Pancreas (tissue), 10 donors: ENCODE measurements around the gene UGT1A9. TPM values are rescaled to one million over a fixed set of nuclear protein-coding genes. Genes with fewer than 3 reads are reported as not detected.
"Not testable (repeated sequence)": the region's sequence is repeated elsewhere in the genome, so short reads cannot be mapped to it uniquely, and the experiment has no call there.

ENCODE experiments used
- ATAC-seq, 4 donors: fragments of 200-7000 bp; cut with Tn5 transposase; one replicate each; pipeline versions ENCODE4 v1.8.0 to v1.9.1; 2020; ENCODE audit warnings: mild to moderate bottlenecking in 4 of 4, moderate library complexity in 4 of 4
- DNase-seq, 6 donors: peaks; one replicate each; pipeline ENCODE4 v3.0.0-alpha.2; 2020
- FAIRE-seq: peaks from 2 replicates; lab custom pipeline; 2012; peaks lifted over from hg19 to GRCh38; lab: Jason Lieb, UNC
- H3K27ac ChIP-seq, 4 donors: fragments of 200-600 bp; sonication (generic); 1 replicate in 3 of 4; 2 replicates in 1 of 4; pipeline versions ENCODE4 v1.5.0 to v1.8.0; 2020
- H3K27me3 ChIP-seq, 4 donors: fragments of 200-600 bp; one replicate each; pipeline ENCODE4 v1.8.0; 2021
- H3K36me3 ChIP-seq, 3 donors: fragments of 200-600 bp; sonication (generic) in 1 of 3; one replicate each; pipeline versions ENCODE4 v1.5.0 to v1.8.0; 2020 to 2021
- H3K4me1 ChIP-seq, 3 donors: fragments of 200-600 bp; one replicate each; pipeline ENCODE4 v1.8.0; 2021
- H3K4me3 ChIP-seq, 4 donors: fragments of 200-600 bp; sonication (generic) in 2 of 4; one replicate each; pipeline versions ENCODE4 v1.5.0 to v1.8.0; 2020 to 2021
- H3K9me3 ChIP-seq, 4 donors: fragments of 200-600 bp; one replicate each; pipeline ENCODE4 v1.8.0; 2021
- WGBS, 2 donors: extraction: QIAGEN DNeasy Blood & Tissue Kit; methylation state at CpG; one replicate each; pipeline ENCODE4 v1.1.7; 2013; 5-methylcytosine and 5-hydroxymethylcytosine counted together
- intact Hi-C, 3 donors: fragments of 100-400 bp; cut with DNase I; formaldehyde crosslinking; loops; one replicate each; pipeline versions ENCODE4 v1.11.1 to v1.14.2; 2022
- polyA plus RNA-seq, 2 donors: library from polyadenylated mRNA; stranded (reverse); fragments of 200-250 nt; gene quantifications; one replicate each; pipeline ENCODE4 v1.2.3, GENCODE V29; 2013
- total RNA-seq, 6 donors: library from RNA; stranded (reverse); fragmentation: NEBNext Ultra II Directional in 4 of 6; extraction: Animal tissue kit (Norgen Biotek cat#: 25700) in 4 of 6; gene quantifications; one replicate each; pipeline versions ENCODE4 v1.2.1 to v1.2.4, GENCODE V29; 2021 to 2023
- TF ChIP-seq, protein P1 (sequence below), 4 donors: fragments of 200-600 bp; sonication (generic) in 3 of 4; IDR thresholded peaks; one replicate each; pipeline versions ENCODE4 v1.5.0 to v1.8.0; 2021; ENCODE audit warnings: antibody characterized with exemption in 4 of 4
- donor health status: healthy with polysubstance abuse.
- donor health status: DM: no; HTN: no; CAD: no; lungs with moderate emphysema.
- donor health status: DM: no; HTN: no; CAD: no.
- donor health status: control.
- donor health status: control.
- donor health status: Bipolar disorder and iron deficiency.
- donor health status: DM: yes; HTN: yes; CAD: no.
- donor health status: DM: no; HTN: no; CAD: no.
- donor health status: DM: no; HTN: no; CAD: no.
- donor health status: DM: yes; HTN: yes; CAD: no.

UGT1A9 gene
- total and polyA plus RNA-seq, 8 donors: 0.09 TPM; not detected in 7

DNA sequence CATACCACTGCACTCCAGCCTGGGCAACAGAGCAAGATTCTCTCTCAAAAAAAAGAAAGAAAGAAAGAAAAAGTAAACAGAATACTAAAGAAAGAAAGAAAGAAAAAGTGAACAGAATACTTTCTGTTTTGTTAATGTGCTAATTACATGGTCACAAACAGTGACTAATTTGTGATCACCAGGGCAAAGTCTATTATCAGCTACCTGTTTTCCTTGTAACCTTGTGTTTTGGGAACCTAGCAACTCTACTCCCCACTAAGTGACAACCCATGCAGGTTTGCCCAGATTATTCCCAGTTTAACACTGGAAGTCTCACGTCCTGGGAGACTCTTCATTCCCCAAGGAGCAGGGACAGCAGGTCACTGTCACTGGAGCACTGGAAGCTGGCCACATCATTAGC, 16.7 kb upstream of the UGT1A9 start:
- TF ChIP-seq, protein P1, sequence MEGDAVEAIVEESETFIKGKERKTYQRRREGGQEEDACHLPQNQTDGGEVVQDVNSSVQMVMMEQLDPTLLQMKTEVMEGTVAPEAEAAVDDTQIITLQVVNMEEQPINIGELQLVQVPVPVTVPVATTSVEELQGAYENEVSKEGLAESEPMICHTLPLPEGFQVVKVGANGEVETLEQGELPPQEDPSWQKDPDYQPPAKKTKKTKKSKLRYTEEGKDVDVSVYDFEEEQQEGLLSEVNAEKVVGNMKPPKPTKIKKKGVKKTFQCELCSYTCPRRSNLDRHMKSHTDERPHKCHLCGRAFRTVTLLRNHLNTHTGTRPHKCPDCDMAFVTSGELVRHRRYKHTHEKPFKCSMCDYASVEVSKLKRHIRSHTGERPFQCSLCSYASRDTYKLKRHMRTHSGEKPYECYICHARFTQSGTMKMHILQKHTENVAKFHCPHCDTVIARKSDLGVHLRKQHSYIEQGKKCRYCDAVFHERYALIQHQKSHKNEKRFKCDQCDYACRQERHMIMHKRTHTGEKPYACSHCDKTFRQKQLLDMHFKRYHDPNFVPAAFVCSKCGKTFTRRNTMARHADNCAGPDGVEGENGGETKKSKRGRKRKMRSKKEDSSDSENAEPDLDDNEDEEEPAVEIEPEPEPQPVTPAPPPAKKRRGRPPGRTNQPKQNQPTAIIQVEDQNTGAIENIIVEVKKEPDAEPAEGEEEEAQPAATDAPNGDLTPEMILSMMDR (IDR thresholded peaks at IDR 0.05): no peak

DNA sequence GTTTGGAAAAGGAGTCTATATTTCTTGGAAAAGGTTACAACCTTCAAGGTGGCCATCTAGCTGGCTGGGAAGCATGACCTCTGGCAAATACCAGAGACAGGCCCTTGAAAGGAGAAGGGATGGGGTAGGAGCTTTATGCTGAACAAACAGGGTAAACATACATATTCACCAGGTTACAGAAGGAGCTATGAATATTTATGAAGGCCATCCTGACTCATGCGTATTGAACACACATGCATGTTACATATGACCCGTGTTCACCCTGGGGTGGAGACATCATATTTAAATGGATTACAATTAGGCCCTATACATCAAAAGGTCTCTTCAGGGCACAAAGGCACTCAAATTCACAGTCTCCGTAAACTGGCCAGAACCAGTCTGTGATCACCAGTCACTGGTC, 15.8 kb upstream of the UGT1A9 start:
- H3K27ac ChIP-seq, ATAC-seq, H3K27me3 ChIP-seq, H3K4me1 ChIP-seq, intact Hi-C loops, FAIRE-seq, DNase-seq, H3K9me3 ChIP-seq, H3K4me3 ChIP-seq, H3K36me3 ChIP-seq: not testable (repeated sequence)
- 91 to 93% methylated on average over 3 of the region's 3 CpGs for WGBS, 2 donors

More for the DNA sequence above, 16.7 kb upstream of the UGT1A9 start:
- no peak overlapping the region for H3K27ac ChIP-seq
- H3K27me3 ChIP-seq: no peaks in the 10 kb centered on the region
- H3K4me1 ChIP-seq: no peaks in the 10 kb centered on the region
- H3K36me3 ChIP-seq: no peaks in the 10 kb centered on the region
- DNase-seq (no peak), ATAC-seq (no peak), FAIRE-seq (no peak)
- H3K4me3 ChIP-seq: no peak overlapping the region
- H3K9me3 ChIP-seq: no peaks in the 10 kb centered on the region
- 30 to 34% methylated on average over 1 of the region's 1 CpG for WGBS, 2 donors
- intact Hi-C loops: no loop called here

GRCh38 chr2:233656443-233656842, 15.3 kb upstream of the UGT1A9 start:
- Histone ChIP-seq H3K27ac (no peak overlapping the region), H3K4me1 (no peaks in the 10 kb centered on the region), H3K27me3 (no peaks in the 10 kb centered on the region), H3K9me3 (no peaks in the 10 kb centered on the region), H3K36me3 (no peaks in the 10 kb centered on the region), H3K4me3 (no peak overlapping the region)
- TF ChIP-seq, protein P1 (IDR thresholded peaks at IDR 0.05): no peak
- no peak for ATAC-seq
- intact Hi-C loops: no loop called here
- WGBS, 2 donors: 79 to 84% methylated on average over 10 of the region's 10 CpGs
- FAIRE-seq: no peak
- no peak for DNase-seq

GRCh38 chr2:233658610-233659009, 13.1 kb upstream of the UGT1A9 start:
- DNase-seq (no peak), FAIRE-seq (no peak), ATAC-seq (no peak)
- Histone ChIP-seq H3K9me3 (no peaks in the 10 kb centered on the region), H3K27me3 (no peaks in the 10 kb centered on the region), H3K4me3 (no peak overlapping the region), H3K27ac (no peak overlapping the region), H3K4me1 (no peaks in the 10 kb centered on the region), H3K36me3 (no peaks in the 10 kb centered on the region)
- TF ChIP-seq, protein P1 (IDR thresholded peaks at IDR 0.05): no peak
- intact Hi-C loops: no loop called here

DNA sequence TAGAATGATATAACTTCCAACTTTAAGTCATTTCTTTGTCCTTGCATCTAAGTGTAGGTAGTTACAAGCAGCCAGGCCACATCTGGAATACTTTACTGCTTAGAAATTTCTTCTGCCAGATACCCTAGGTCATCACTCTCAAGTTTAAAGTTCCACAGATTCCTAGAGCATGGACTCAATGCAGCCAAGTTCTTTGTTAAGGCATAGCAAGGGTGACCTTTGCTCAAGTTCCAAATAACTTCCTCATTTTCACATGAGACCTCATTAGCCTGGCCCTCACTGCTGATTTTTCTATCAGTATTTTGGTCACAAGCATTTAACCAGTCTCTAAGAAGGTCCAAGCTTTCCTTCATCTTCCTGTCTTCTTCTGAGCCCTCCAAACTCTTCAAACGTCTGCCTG, 7.8 kb upstream of the UGT1A9 start:
- Histone ChIP-seq H3K27me3 (no peaks in the 10 kb centered on the region), H3K27ac (no peak overlapping the region), H3K4me1 (no peaks in the 10 kb centered on the region), H3K4me3 (no peak overlapping the region), H3K9me3 (no peaks in the 10 kb centered on the region), H3K36me3 (no peaks in the 10 kb centered on the region)
- no peak for DNase-seq
- intact Hi-C loops: no loop called here
- no peak for FAIRE-seq
- ATAC-seq: no peak
- TF ChIP-seq, protein P1 (IDR thresholded peaks at IDR 0.05): no peak
- 21 to 26% methylated on average over 1 of the region's 1 CpG for WGBS, 2 donors
